SH-SY5Y (cell line): ENCODE data around the gene ANKMY2.

Source experiments
- GATA2 ChIP-seq: IDR thresholded peaks from 2 replicates; pipeline ENCODE4 v1.6.1; 2011; ENCODE audit warnings: mild to moderate bottlenecking, low read depth, low read length
- GATA3 ChIP-seq: IDR thresholded peaks from 2 replicates; pipeline ENCODE4 v1.6.1; 2011; ENCODE audit warnings: low read depth, mild to moderate bottlenecking, low read length, moderate library complexity

GRCh38 chr7:16671811-16672210, 26.3 kb upstream of the ANKMY2 start:
- TF ChIP-seq GATA3 = no peak
- no peak for TF ChIP-seq GATA2
